Ishikawa (cell line): ENCODE results near the gene WNT4.

Source experiments
- FOXM1 ChIP-seq: IDR thresholded peaks from 2 replicates; pipeline ENCODE4 v1.6.1; 2012; ENCODE audit warnings: low read depth, borderline replicate concordance
- REST ChIP-seq: IDR thresholded peaks from 2 replicates; pipeline ENCODE4 v1.6.1; 2012; ENCODE audit warnings: low read depth, mild to moderate bottlenecking
- TAF1 ChIP-seq: IDR thresholded peaks from 2 replicates; pipeline ENCODE4 v1.6.1; 2012; ENCODE audit warnings: low read depth, mild to moderate bottlenecking
- TCF12 ChIP-seq: IDR thresholded peaks from 2 replicates; pipeline ENCODE4 v1.6.1; 2012; ENCODE audit warnings: low read depth

- no peak for TF ChIP-seq FOXM1
- no peak for TF ChIP-seq REST
- TF ChIP-seq TAF1, result no peak
- TF ChIP-seq TCF12, result no peak
These were observed 17.0 kb upstream of the WNT4 start for GRCh38 chr1:22159891-22160290.
